Germinal center (tissue), 1 donor: ENCODE data around the gene ERCC8.
"Not testable (repeated sequence)": the region's sequence is repeated elsewhere in the genome, so short reads cannot be mapped to it uniquely, and the experiment has no call there.

Experiments used
- DNase-seq: peaks from one replicate; pipeline ENCODE4 v3.0.0; 2012; ENCODE audit warnings: mixed read lengths, low spot score

ERCC8 gene

GRCh38 chr5:60916646-60917045, 28.2 kb downstream of the ERCC8 start:
- no peak for DNase-seq

- no peak for DNase-seq
Measured at GRCh38 chr5:60903356-60903755, 41.5 kb downstream of the ERCC8 start.

DNA sequence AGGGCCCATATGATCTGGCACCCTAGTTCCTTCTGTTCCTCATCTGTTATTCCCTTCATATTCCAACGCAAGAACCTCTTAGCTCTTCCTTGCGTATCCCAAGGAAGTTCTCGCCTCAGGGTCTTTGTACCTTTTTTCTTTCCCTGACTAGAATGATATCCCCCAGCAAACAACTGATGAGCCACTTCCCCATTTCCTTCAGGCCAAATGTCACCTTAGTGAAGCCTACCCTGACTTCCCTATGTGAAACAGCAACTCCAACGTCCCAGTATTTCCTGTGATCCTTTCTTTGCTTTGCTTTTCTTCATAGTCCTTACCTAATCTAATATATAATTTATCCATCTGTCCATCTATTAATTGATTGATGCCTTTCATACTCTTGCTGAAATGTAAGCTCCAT, 47.9 kb downstream of the ERCC8 start:
- no peak for DNase-seq

GRCh38 chr5:60893521-60893920, 51.3 kb downstream of the ERCC8 start:
- DNase-seq = no peak

DNA sequence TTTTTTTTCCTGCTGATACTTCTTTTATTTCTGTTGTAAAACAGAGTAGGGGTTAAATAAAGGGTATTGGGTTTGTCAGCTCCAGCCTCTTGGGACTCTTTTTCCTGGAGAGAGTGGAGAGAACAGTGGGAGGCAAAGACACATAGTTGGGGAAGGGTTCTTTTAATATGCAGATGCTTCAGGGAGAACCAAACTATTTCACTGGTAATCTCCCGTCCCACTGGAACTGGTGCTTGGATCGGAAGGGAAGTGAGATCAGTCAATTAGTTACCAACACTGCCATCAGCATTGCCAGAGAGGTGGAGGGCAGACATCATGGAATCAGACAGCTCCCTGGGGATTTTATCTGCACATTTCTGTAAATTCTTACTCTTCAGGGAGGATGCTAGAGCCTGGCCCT, 53.2 kb downstream of the ERCC8 start:
- no peak for DNase-seq

GRCh38 chr5:60888359-60889061, 56.4 kb downstream of the ERCC8 start:
- DNase-seq = no peak

DNA sequence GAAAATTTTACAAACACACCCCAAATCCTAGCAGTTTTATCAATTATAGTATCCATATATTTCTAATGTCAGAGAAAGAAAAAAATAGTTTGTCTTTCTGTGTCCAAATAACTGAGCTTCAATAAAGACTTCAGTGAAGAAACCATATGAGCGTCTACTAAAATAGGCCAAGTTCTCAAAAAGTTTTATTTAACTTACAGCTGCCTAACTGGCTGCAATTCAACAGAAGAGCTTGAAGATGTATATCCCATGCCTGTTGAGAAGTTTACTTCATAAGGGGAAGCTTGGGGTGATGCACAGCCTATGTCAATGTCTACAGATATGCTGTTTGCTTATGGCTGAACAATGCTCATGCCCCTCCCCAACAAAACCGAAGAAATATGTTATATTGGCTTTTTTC, 57.1 kb downstream of the ERCC8 start:
- DNase-seq = no peak

DNA sequence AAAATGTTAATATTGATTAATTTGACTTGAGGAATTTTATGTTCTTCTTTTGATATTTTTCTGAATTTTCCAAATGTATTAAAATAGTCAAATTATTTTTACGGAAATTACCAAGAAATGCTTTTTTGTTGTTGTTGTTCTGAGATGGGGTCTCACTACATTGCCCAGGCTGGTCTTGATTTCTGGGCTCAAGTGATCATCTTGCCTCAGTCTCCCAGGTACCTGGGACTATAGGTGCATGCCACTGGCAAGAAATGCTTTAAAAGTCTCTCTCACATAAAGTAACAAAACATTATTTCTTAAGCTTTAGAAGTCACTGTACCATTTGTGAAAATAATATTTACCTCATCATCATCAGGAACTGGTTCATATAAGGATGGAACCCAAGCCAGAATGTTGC, 57.8 kb downstream of the ERCC8 start:
- no peak for DNase-seq

DNA sequence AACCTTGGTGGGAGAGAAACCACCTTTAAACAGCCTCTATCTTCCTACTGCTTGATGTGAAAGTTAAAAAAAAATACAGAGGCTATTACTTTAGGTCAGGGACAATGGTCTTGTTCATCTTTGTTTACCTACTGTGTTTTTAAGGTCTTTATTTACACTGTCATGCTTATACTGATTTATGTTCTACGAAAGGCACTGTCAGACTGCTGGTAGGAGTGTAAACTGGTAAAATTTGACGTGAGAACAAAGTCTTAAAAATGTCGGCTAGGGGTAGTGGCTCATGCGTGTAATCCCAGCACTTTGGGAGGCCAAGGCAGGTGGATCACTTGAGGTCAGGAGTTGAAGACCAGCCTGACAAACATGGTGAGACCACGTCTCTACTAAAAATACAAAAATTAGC, 58.7 kb downstream of the ERCC8 start:
- no peak for DNase-seq

DNA sequence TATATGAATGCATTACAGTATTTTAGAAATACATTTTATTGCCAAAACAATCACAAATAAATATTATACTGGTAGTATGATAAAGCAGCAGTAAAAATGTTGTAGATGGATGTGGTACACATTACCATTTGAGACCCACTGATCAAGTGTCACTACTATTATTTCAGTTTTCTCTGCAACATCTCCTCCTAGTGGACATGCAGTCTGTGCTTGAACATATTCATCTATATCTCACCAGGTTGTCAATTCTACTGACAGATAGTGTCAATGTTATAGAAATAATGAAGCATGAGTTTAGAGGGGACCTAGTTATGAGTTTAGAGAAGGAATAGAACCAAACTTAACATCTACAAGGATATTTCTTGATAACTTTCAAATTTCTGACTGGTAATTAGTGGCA, 61.6 kb downstream of the ERCC8 start:
- DNase-seq = peak; percentile 8

DNA sequence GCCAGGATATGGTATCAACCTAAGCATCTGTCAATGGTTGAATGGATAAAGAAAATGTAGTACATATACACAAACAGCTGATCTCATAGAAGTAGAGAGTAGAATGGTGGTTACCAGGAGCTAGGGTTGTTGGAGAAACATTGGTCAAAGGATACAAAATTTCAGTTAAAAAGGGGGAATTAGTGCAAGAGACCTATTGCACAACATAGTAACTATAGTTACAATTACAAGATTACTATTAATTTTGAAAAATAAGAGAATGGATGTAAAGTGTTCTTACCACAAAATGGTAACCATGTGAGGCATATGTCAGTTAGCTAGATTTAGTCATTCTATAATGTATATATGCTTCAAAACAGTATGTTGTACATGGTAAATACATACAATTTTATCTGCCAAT, 72.0 kb downstream of the ERCC8 start:
- no peak for DNase-seq

- DNase-seq = no peak
Measured at GRCh38 chr5:60870857-60871256, 74.0 kb downstream of the ERCC8 start.

- not testable (repeated sequence) for DNase-seq
Measured at GRCh38 chr5:60860572-60860971, 84.3 kb downstream of the ERCC8 start.

DNA sequence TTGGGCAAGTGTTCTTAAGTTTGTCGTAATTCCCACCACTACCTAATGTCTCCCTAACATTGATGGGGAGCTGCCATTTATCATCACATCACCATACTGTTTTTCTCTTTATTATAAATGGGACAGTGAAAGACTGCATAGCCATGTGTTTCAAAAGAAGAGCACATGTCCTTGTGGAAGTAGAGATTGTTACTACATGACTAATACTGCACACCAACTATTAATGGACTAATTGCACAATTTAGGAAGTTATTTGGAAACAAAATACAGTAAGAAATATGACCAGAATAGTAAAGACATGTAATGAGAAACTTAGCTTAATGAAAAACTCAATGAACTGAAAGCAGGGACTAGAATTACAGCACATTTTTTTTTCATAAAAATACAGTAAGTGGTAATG, 88.8 kb downstream of the ERCC8 start:
- DNase-seq = no peak

DNA sequence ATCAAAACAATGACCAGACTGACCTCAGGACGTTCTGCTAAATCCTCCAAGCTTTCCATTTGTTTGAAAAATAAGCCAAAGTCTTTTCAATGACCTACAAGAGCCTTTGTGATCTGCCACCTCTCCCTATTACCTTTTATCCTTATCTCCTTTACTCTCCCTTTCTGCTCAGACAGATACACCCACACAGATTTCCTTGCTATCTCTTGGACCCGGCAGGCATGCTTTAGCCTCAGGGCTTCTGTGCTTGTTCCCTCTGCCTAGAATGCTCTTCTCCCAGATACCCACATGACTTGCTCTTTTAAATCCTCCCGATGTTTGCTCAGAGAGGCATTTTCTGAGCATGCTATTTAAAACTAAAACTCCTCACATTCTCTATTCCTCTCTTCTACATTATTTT, 91.9 kb downstream of the ERCC8 start:
- no peak for DNase-seq

DNA sequence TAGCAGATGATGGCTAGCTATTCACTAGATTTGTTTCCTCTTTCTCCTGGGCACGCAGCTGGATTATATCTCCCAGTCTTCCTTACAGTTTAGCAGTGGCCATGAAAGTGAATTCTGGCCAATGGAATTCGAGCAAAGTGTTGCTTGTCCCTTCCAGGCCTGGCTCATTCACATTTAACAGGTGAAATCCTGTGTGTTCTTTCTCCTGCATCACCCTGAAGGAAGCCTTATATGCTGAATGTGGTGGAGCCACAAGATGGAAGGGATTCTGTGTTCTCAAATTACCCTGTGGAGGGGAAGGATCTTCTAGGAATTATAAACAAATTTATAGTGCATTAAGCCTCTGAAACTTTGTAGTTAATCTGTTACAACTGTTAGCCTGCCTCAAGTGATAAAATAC, 92.6 kb downstream of the ERCC8 start:
- no peak for DNase-seq

DNA sequence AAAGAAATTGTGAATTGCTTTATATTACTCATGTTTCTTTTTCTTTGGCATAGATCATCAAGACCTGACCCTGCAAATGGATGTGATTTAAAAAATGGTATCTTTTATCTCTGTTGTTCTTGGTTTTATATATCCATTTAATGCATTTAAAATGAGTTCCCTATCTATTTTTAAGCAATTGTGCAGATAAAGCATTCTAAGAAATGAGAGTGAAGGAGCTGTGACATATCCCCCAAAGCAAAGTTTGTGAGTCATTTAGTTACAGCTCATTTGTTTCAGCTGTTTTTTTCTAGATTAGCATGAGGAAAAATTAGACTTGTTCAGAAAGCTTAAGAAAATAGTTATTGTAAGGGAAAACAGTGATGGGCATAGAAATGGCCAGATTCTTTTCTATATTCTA, 93.2 kb downstream of the ERCC8 start:
- no peak for DNase-seq

DNA sequence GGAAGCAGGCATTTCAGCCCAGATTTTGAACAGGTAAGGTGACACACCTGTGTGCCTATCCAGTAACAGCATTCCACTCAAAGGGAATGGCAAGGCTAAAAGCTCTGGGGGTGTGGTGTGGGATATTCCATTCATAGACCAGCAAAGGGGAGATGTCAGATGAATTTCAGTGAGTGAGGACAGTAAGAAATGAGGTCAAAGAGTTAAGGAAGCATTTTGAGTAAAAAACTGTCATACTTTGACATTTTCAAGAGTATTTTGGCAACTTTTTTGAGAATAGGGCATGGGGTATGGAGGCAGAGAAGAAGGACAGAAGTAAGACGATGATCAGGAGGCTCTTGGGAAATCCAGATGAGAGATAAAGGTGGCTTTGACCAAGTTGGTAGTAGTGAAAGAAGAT, 98.6 kb downstream of the ERCC8 start:
- DNase-seq = no peak

GRCh38 chr5:60843936-60844905, 100.6 kb downstream of the ERCC8 start, which contains the start of gene ELOVL7:
ELOVL7 (minus strand) TSS chr5:60844269; CDS start chr5:60787397, 56,872 bp downstream.
- DNase-seq = peak; percentile 66

DNA sequence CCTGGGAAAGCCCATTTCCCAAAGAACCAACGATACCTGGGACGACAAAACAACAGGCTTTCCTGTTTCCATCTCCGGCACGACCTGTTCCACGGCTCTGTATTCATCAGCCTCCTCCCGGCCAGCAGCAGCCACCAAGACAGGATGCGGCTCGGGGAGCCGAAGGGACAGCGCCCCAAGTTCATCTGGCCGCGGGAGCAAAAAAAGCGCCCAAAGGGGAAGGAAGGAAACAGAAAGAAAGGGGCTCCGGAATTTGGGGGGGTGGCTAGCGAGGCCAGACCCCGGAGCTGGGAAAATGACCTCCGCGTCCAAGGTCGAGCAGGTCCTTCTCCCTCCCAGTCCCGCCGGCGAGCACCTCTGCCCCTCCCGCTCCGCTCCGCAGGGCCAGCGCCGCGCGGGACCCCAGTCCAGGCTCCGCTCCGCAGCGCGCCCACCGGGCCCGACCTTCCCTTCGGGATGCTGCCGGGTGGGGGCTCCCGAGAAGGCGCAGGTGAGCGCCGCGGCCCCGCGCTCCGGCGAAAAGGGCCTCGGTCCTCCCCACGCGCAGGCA, 101.4 kb downstream of the ERCC8 start:
- DNase-seq = no peak

- no peak for DNase-seq
Measured at GRCh38 chr5:60842871-60843385, 101.9 kb downstream of the ERCC8 start.

- DNase-seq = no peak
Measured at GRCh38 chr5:60841361-60841760, 103.5 kb downstream of the ERCC8 start.

DNA sequence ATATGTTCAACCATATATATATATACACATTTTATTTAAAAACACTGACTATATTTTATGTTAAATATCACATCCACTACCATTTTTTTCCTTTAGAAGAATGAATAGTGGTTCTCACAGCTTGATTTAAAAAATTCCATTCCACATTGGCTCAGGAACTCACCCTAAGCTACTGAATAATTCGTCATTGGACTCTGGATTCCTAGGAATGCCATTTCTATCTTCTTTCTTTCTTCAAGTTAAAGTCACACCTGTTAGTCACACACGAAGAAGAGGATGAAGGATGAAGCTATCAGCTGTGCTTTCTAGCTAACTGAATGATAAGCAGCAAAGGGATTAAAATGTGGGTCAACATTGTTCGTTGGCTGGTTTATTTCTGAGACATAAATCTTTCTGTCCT, 108.7 kb downstream of the ERCC8 start:
- no peak for DNase-seq
